ENCODE data around the gene TMEM235. TPM values are rescaled to one million over a fixed set of nuclear protein-coding genes. Genes with fewer than 3 reads are reported as not detected.

TMEM235 gene
- total and polyA plus RNA-seq, 4 donors: 0.02 TPM; not detected in 3

DNA sequence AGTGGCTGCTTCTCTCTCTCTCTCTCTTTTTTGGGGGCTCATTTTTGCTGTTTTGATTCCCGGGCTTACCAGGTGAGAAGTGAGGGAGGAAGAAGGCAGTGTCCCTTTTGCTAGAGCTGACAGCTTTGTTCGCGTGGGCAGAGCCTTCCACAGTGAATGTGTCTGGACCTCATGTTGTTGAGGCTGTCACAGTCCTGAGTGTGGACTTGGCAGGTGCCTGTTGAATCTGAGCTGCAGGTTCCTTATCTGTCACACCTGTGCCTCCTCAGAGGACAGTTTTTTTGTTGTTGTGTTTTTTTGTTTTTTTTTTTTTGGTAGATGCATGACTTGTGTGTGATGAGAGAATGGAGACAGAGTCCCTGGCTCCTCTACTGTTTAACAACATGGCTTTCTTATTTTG is 7.7 kb upstream of the TMEM235 start:
- Histone ChIP-seq H3K27ac (ENCODE audit: low read depth in 1 of 2, low read length in 2 of 2) (peak overlapping the region in 1 of 2 donors; percentile 13), H3K9me3 (ENCODE audit: control insufficient read depth in 4 of 4, low read length in 3 of 4) (no peaks in the 10 kb centered on the region), H3K36me3 (ENCODE audit: control insufficient read depth in 4 of 4, insufficient read depth in 3 of 4, low read depth in 1 of 4, low read length in 3 of 4) (no peaks in the 10 kb centered on the region), H3K9ac (ENCODE audit: low read depth in 1 of 2, low read length in 2 of 2) (no peak overlapping the region), H3K27me3 (ENCODE audit: control insufficient read depth in 4 of 4, insufficient read depth in 4 of 4, low read length in 3 of 4) (no peaks in the 10 kb centered on the region), H3K4me1 (ENCODE audit: control insufficient read depth in 4 of 4, insufficient read depth in 4 of 4, low read length in 3 of 4) (peaks cover 0 to 3% (median 0%) of the 10 kb centered on the region in 4 donors), H3K4me3 (ENCODE audit: low read depth in 1 of 3, low read length in 3 of 3) (no peak overlapping the region)
- no peak for DNase-seq (ENCODE audit: low spot score)
- 84% methylated on average over 3 of the region's 3 CpGs for WGBS
- no peak for TF ChIP-seq GABPA (IDR thresholded peaks at IDR 0.05 in 1 of 2, conservative IDR thresholded peaks at IDR 0.05 in 1 of 2)
- TF ChIP-seq MAX (IDR thresholded peaks at IDR 0.05): no peak
- TF ChIP-seq NR2F2 (IDR thresholded peaks at IDR 0.05): no peak
- TF ChIP-seq REST (IDR thresholded peaks at IDR 0.05): no peak
- no peak for TF ChIP-seq RXRA (IDR thresholded peaks at IDR 0.05)
- TF ChIP-seq RAD21 (IDR thresholded peaks at IDR 0.05): no peak
- no peak for TF ChIP-seq SP1 (IDR thresholded peaks at IDR 0.05)
- no peak for TF ChIP-seq EGR1 (IDR thresholded peaks at IDR 0.05; ENCODE audit: low read depth in 2 of 2)
- TF ChIP-seq YY1 (IDR thresholded peaks at IDR 0.05): no peak
- TF ChIP-seq FOXA2 (IDR thresholded peaks at IDR 0.05): no peak
- no peak for TF ChIP-seq ATF3 (IDR thresholded peaks at IDR 0.05)
- TF ChIP-seq FOXA1 (IDR thresholded peaks at IDR 0.05): no peak
- no peak for TF ChIP-seq CTCF (IDR thresholded peaks at IDR 0.05; ENCODE audit: low read depth, low read length, missing input control)
- no peak for TF ChIP-seq ZBTB33 (IDR thresholded peaks at IDR 0.05)

Measured in liver (tissue), 9 donors.